NOMO-1 treated with DMSO at 0.1 percent for 48 hours (cell line): Measurements from ENCODE around the gene PDK2.
A peak's percentile ranks its signal among the peaks of the same experiment; 100 is the strongest.

ENCODE experiments used
- DNase-seq: peaks from one replicate; lab custom pipeline; 2025; ENCODE audit not compliant: unreplicated experiment; lab: John Stamatoyannopoulos, UW

PDK2 gene

DNA sequence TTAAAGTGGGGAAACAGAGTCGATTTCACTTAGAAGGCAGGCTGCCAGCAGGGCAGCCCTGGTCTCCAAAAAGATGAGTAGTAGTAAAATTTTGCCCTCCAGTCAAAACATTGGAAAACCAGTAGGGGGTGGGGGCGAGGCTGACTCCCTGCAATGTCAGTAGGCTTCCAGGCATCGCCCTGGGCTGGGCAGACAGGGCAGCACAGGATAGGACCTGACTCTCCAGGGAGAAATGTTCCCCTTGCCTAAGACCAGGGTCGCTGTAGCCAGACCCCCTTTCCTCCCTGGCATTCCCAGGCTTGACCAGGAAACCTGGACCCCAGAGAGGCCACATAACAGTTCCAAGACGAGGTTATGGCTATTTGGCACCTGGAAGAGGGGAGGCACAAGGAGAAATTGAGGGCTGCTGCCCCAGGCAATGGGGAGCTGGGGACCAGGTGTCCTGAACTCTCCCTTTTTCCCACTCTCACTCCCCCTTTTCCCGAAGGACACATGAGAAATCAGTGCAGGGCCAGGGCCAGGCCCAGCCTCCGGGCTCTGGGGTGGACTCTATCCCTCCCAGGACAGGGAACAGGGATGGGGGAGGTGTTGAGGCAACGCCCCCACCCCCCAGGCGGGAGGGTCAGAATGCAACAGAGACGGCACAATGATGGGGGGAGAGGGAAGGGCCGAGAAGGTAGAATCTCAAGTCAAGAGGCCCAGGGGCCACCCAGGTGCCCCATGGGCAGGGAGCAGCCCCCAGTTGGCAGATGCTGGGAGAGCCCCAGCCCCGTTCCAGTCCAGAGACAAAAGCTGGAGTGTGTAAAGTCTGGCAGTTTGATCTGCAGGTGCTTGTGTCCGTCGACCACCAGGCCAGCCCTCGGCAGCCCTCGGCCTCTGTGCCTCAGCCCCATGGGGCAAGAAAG is 39.3 kb downstream of the PDK2 start:
- DNase-seq: no peak

DNA sequence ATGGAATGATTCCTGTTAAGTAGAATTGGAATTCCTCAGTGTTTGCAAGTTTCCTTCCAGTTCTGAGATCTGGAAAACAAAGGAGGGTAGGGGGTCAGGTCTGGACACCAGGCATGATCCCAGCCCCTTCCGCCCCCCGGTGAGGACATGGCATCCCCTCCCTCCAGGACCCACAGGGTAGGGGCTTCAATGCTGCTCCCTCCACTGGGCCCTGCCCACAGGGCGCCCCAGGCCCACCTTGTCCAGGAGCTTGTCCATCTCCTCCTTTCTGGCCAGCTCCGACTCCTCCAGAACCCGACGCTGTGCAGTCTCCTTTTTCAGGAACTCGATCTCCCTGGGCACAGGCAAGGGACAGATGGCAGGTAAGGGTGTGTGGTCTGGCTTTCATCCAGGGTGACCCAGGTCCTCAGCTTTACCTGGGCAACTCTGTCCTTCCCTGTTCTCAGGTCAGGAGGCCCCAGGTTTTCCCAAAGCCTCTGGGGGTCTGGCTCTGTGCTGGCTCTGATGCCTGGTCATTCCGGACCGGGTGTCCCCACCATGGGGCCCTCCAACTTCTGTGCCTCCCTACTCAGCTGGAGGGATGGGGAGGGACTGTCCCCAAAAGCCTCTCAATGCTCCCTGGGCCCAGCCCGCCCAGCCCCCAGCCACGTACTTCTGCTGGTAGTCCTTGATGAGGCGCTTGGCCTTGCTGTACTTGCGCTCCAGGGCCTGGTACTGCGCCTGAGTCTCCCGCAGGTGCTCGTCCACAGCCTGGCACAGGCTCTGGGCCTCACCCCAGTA is 40.4 kb downstream of the PDK2 start:
- DNase-seq: no peak

DNA sequence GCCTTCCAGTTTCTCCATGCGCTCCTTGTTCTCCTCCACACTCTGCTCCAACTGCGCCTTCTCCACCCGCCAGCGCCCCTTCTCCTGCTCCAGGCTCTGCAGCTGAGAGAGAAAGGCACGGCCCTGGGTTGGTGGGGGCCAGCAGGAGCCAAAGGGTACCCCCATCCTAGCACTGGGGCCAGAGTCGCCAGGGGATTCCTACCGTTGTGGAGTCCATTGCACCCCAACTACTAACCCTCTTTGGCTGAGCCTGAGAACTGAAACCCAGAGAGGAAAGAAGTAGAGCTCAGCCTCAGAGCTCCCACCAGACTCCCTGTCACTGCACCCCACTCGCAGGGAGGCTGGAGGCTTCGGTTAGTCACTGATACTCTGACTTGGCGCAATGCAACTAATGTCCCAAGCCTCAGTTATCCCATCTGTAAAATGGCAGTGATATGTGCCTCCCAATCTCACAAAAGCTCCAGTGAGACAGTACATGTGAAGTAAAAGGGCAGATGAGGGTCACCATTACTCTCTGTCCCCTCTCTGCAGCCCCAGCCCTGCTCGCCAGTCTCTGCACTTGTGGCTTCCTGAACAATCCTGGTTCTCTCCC is 41.0 kb downstream of the PDK2 start:
- no peak for DNase-seq

DNA sequence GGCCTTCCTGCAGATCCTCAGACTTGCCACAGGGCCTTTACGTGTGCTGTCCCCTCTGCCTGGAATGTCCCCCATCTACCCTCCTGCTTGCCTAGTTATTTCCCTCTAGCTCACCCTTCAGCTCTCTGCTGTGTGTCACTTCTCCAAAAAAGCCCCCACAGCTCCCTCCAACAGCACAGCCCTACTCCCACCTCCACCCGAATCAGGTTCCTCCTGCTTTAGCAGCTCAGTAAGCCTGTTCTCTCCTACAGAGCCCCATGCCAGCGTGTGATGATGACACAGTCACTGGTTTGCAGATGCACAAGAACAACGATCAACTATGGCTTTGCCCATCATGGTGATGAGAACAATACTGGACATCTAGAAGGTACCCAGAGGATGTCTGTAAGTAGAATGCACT is 41.9 kb downstream of the PDK2 start:
- DNase-seq: no peak

DNA sequence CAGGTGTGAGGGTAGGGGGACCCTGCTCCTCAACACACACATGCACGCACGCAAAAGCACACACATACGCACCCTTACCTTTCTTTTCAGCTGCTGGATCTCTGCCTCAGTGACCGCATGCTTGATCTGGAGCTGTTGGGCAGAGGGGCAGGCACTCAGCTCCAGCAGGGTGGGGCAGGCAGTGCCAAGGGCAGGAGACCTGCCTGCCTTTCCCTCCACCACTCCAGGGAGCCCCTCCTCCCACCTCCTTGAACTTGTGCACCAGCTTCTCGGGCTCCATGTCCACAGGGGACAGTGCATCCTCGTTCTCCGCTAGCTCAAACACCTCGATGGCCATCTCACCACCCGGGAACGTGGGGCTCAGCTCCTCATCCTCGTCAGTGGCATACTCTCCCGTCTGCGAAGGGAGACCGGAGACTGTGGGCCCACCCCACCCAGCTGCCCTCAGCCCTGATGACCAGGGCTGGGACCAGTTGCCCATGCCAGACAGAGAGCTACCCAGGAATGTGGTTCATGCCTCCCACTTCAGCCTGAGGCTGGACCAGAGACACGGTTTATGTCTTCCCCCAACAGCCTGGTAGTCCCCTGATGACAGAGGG is 44.1 kb downstream of the PDK2 start:
- DNase-seq: no peak

DNA sequence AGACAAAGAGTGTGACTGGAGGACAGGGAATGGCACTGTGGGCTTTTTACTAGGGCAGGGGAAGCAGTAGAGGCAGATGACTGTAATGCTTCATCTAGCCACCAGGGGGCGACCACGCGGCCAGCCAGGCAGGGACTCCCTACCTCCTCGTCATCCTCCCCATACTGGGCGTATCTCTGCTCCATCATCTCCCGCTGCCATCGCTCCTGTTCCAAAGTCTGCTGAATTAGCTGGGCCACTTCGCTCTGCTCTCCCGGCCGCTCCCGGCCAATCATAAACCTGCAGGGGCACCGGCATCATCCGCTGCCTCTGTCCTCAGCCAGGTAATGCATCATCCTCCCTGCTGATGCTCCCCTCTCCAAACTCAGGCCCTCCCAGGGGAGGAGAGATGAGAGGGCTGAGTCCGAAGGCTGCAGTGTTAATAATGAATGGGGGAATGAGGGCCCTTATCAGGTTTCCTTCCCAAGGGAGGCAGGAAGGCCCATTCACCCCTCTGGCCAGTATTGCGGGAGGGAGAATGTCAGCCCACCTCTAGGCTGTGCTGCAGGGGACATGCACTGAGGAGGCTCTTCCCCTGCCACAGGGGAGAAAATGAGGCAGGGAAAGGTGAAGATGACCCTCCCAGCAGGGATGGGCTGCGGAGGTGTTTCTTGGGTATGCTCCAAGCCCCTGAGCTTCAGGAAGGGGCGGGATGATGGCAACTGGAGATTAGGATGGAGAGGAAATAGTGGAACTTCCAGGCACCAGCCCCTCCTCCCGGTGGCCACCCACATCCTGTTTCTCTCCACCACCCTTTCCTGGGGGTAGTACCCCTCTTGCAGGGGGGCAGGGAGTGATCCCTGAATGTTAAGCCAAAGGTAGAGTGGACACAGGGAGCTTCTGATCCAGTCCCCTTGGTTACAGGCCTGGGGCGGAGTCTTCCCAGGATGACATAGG is 45.1 kb downstream of the PDK2 start:
- DNase-seq: peak; percentile 69

DNA sequence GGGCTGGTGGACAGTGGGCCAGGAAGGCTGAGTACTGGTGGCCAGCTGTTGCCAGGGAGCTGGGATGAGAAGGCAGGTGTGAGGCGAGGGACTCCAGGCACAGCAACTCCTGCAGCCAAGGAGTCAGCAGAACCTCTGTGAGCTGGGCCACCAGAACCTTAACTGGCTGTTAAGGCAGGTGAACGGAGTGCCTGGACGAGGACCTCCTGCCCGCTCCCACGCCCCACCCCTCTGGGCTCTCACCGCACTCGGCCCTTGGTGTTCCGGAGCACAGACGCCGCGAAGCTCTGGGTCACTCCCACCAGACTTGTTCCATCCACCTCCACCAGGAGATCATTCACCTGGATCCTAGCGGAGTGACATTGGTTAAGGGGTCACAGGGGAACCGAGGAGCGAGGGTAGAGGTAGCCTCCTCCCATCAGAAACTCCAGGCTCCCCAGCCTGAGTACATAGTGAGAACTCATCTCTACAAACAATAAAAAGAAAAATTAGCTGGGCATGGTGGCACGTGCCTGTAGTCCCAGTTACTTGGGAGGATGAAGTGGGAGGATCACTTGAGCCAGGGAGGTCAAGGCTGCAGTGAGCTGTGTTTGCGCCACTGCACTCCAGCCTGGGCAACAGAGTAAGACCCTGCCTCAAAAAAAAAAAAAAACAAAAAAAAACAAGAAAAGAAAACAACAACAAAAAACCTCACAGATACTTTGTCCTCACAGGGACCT is 46.0 kb downstream of the PDK2 start:
- DNase-seq: no peak

DNA sequence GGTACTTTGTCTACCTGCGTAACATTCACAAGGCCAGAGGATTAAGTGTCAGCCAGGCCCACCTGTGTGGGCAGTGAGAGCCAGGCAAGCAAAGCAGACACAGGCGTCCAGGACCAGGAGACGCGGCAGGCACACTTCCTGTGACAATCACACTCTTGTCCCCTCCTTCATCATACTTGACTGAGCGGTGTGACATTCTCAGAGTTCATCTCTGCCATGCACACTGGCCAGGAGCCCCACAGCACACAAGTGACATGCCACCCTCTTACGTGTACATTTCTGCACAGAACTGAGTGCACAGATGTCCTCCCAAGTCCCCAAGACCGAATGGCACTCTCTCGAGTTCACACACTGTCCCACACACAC is 46.6 kb downstream of the PDK2 start:
- DNase-seq: no peak

DNA sequence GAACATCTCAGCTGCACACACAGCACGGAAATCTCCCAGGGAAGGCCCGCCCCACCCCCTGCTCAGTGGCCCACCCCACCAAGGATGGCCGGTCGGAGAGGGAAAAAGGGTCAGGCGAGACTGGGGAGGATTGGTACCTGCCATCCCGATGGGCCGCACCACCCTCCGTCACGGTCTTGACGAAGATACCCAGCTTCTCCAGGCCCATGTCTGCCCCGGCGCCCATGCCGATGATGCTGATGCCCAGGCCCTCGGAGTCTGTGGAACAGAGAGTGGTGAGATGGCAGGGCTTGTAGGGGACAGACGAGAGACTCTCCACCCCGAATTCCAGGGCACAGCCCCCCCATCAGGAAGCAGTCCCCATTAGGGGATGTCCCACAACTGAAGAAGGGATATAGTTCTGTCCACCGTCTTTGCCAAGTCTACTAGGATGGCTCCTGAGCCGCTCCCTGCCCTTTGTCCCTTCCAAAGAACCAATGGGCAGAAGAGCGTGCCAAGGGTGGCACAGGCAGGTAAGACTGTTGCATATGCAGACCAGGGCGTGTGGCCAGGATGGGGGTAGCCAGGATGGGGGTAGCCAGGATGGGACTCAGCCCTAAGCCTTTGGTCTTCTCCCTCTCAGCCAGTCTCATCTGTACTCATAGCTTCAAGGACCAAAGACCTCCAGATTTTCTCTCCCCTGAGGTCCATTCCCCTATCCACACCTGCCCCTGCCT is 48.5 kb downstream of the PDK2 start:
- no peak for DNase-seq

DNA sequence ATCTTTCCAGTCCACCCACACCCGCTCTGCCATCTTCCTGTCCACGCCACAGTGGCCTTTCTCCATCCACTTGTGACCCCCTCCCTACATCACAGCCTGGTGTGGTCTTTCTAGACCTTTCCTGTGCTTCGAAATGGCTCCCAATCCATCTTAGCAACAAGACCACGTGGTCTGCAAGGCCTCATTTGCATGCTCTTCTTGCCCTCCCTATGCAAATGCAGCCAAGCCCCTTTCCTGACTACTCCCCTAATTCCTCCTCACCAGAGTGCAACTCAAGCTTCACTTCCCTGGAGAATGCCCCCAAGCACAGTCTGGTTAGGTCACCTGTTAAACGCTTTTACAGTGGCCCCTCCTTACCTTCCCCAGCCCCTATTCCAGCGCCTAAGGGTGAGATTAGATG is 49.2 kb downstream of the PDK2 start:
- no peak for DNase-seq

DNA sequence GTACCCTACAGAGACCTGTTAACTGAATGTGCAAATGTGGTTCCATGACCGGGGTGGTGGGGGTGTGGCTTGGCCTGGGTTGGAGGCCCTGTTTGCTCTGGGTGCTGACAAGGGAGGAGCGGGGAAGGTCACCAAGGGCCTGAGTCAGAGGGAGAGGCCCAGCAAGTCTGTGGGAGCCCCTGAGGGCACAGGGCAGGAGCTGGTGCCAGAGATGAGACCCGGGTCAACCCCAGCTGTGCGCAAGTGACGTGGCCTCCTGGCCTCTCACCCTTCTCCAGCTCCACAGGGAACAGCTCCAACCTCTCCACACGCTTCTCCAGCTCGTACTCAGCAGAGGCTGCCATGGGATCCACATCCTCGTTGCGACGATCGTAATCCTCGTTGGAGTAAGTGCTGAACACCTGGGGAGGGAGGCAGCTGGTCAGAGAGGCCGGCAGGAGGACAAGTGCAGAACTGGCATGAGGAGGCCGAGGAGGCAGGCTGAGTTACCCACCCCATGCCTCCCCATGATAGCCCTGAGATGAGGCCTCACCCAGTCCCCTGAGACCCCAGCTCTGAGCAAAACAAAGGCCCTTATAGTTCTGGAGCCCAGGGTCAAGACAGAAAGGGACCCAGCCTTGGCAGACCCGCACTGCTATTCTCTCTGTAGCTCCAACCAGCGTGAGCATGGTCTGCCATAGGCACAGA is 49.8 kb downstream of the PDK2 start:
- no peak for DNase-seq

DNA sequence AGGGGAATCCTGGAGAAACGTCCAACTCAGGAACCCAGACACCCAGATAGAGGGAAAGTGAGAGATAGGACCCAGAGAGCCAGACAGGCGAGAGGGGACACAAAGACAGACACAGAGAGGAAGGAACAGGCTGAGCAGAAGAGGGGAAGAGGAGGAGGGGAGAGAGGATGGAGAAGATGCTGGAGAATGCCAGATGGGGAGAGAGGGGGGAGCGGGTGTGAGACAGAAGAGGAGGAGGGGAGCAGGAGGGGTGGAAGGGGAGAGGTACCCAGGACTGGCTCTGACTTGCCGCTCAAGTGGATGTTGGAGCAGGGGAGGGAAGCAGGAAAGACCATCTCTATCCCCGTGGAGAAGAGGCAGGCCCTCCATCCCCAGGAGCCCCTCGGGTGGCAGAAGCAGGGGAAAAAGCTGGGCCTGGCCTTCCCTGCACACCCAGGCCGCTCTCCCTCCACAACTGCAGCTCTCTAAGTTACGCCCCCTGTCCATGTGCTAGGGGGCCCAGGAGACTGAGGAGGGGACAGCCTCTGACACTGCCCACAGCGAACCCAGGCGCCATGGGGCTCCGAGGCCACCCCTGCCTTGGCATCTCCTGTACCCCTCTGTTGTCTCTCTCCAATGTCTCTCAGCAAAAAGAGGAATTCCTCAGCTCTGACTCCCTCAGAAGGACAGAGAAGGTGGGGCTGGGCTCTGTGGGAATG is 50.5 kb downstream of the PDK2 start:
- no peak for DNase-seq

DNA sequence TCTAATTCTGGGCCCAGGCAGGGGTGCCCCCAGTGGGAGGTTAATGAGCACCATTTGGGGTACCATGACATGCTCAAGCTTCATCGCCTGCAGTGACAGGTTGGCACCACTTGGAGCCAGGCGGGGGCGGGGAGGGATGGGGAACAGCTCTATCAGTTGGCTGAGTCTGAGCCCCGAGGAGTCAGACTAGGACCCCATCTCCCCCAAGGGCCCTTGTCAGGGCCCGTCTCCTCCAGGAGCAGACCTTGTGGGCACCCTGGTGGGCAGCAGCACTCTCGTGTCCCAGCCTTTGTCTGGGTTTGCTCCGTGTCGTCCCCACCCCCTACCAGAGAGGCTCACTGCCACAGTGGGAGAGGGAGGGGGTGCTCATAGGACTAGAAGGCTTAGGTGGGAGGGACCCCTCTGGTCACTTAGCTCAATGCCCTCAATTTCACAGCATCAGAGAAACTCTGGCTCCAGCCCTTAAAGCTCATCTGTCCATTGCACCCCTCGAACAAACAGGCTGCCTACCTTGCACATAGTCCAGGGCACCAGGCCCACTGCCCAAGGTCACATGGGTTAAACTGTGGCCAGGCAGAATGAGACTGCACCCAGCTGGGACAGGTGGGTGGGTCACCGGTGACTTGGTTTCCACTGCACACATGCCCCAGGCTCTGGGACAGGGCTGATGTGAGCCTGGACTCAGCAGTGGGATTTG is 51.2 kb downstream of the PDK2 start:
- no peak for DNase-seq

DNA sequence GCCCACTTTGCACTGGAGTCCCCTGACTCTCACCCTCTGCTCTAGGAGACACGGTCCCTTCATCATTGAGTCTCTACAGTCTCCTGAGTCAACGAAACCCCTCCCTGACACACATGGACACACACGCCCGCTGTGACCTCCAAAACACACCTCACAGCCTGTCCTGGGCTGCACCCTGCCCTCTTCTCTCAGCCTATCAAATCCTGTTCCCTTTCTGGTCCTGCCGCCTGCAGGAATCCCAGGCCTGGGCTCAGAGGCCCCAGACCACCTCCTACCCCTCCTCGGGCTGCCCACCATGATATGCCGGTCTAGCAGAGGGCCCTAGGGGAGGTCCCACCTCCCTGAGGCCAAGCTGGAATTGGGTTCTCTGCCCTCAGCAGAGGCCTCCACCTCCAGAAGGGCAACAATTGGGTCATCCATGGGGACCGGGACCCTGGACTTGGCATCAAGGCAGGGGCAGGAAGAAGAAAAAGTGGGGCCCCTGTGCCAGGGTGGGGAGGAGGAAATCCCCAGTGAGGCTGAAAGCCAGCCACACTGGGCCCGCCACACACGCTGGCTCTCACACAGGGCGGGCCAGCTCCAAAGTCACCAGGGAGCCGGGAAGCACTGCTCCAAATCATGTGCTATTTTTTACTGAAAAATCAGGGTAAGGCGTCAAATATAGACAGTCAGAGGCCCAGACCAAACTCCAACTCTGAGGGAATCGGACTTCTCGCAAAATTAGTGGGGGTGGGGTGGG is 51.9 kb downstream of the PDK2 start:
- DNase-seq: no peak

DNA sequence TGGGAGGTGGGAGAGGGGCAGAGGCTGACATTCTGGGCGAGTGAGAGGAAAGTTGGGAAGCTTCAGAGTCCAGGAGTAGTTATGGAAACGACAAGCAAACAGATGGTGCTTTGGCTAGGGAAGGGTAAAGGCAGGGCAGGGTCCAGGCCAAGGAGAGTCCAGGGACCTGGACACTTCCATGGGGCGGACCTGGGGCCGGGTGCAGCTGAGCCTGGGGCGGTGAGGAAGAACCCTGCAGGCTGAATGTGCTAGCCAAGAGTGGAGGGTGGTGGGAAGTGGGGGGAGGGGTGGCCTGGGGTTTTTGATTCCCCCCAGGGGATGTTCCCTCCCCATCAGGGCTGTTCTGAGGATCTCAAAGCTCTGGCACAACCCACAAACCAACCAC is 52.7 kb downstream of the PDK2 start:
- DNase-seq: no peak

DNA sequence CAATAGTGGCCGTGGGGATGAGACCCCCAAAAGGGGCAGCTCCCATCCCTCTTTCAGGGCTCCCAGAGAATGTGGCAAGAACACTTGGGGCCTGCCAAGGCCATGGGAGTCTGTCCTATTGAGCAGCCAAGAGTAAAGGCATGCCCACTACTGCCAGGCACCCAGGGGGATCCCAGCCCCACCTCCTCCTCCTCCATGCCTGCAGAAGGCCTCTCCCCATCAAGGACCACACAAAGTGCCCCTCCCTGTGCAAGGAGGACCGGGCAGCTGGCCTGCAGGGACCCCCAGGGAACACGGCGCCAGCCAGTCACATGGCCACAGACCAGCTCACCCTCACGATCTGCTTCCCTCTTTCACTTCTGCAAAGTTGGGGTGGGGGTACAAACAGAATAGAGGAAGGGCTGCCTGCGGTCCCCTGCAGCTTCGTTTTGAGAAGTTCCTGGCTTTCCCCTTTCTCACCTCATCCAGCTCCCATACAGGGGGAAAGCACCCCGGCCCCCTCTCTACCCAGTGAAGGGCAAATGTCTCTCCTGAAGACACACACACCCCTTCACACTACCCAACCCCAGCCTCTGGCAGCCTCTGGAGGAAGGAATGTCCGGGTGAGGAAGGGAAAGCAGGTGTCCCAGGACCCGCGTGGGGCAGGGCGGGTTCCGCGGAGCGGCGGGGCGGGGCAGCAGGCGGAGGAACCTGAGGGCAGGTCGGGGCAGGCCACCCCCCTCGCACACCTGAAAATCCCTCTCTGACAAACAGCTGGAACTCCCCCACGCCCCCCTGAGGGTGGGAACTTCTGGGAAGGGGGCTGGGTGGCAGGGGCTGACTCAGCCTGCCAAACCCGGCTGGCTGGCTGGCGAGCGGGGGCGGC is 53.3 kb downstream of the PDK2 start:
- peak; percentile 94 for DNase-seq
